Ishikawa (cell line): Measurements from ENCODE around the gene DNMT3A.

Source experiments
- CREB1 ChIP-seq: IDR thresholded peaks from 2 replicates; pipeline ENCODE4 v1.6.1; 2012; ENCODE audit warnings: low read depth
- EP300 ChIP-seq: IDR thresholded peaks from 2 replicates; pipeline ENCODE4 v1.6.1; 2012; ENCODE audit warnings: borderline replicate concordance
- RAD21 ChIP-seq: IDR thresholded peaks from 2 replicates; pipeline ENCODE4 v1.6.1; 2012; ENCODE audit warnings: low read depth
- TAF1 ChIP-seq: IDR thresholded peaks from 2 replicates; pipeline ENCODE4 v1.6.1; 2012; ENCODE audit warnings: low read depth, mild to moderate bottlenecking
- TEAD4 ChIP-seq: IDR thresholded peaks from 2 replicates; pipeline ENCODE4 v1.6.1; 2012
- YY1 ChIP-seq: IDR thresholded peaks from 2 replicates; pipeline ENCODE4 v1.6.1; 2012; ENCODE audit warnings: low read depth

GRCh38 chr2:25258847-25259736, 82.6 kb downstream of the DNMT3A start:
- TF ChIP-seq CREB1: no peak
- TF ChIP-seq RAD21: no peak
- TF ChIP-seq EP300: no peak
- no peak for TF ChIP-seq TAF1
- no peak for TF ChIP-seq YY1
- no peak for TF ChIP-seq TEAD4
